GM04503 (cell line): Measurements from ENCODE around the gene ITCH.
"Not testable (repeated sequence)": the region's sequence is repeated elsewhere in the genome, so short reads cannot be mapped to it uniquely, and the experiment has no call there.

Experiments
- DNase-seq: peaks from one replicate; pipeline ENCODE4 v3.0.0-alpha.2; 2012; ENCODE audit warnings: low read depth

The ITCH gene

GRCh38 chr20:34420975-34421374, 57.9 kb downstream of the ITCH start:
- no peak for DNase-seq

- no peak for DNase-seq
Observed at GRCh38 chr20:34421766-34422466, 58.8 kb downstream of the ITCH start.

GRCh38 chr20:34425032-34425690, 62.1 kb downstream of the ITCH start:
- not testable (repeated sequence) for DNase-seq

- no peak for DNase-seq
Observed at GRCh38 chr20:34426026-34426425, 63.0 kb downstream of the ITCH start.

GRCh38 chr20:34427331-34427730, 64.3 kb downstream of the ITCH start:
- DNase-seq: no peak

GRCh38 chr20:34427784-34428183, 64.7 kb downstream of the ITCH start:
- no peak for DNase-seq

- no peak for DNase-seq
Observed at GRCh38 chr20:34431168-34431567, 68.1 kb downstream of the ITCH start.

GRCh38 chr20:34432663-34433062, 69.6 kb downstream of the ITCH start:
- DNase-seq: not testable (repeated sequence)

- DNase-seq: no peak
Observed at GRCh38 chr20:34433391-34433790, 70.3 kb downstream of the ITCH start.

GRCh38 chr20:34435589-34435988, 72.5 kb downstream of the ITCH start:
- DNase-seq: no peak

- DNase-seq: no peak
Observed at GRCh38 chr20:34437330-34437986, 74.4 kb downstream of the ITCH start.

- DNase-seq: no peak
Observed at GRCh38 chr20:34439168-34439567, 76.1 kb downstream of the ITCH start.

GRCh38 chr20:34441423-34441822, 78.3 kb downstream of the ITCH start:
- not testable (repeated sequence) for DNase-seq

- DNase-seq: no peak
Observed at GRCh38 chr20:34443546-34443945, 80.5 kb downstream of the ITCH start.

GRCh38 chr20:34445177-34446065, 82.3 kb downstream of the ITCH start:
- no peak for DNase-seq

GRCh38 chr20:34448517-34448916, 85.4 kb downstream of the ITCH start:
- no peak for DNase-seq

- DNase-seq: no peak
Observed at GRCh38 chr20:34449674-34450592, 86.9 kb downstream of the ITCH start.

GRCh38 chr20:34452281-34452982, 89.4 kb downstream of the ITCH start:
- no peak for DNase-seq

- DNase-seq: no peak
Observed at GRCh38 chr20:34458631-34459030, 95.6 kb downstream of the ITCH start.

- no peak for DNase-seq
Observed at GRCh38 chr20:34459209-34459897, 96.3 kb downstream of the ITCH start.
